HepG2 (cell line): Measurements from ENCODE around the gene SAP130. TPM values are rescaled to one million over a fixed set of nuclear protein-coding genes. Genes with fewer than 3 reads are reported as not detected.

ENCODE experiments used
- IKZF5 ChIP-seq: IDR thresholded peaks from 2 replicates; pipeline ENCODE4 v1.6.1; 2018; ENCODE audit warnings: missing genetic modification reagents, mild to moderate bottlenecking, missing compliant biosample characterization
- KMT2A ChIP-seq: sonication (generic); formaldehyde crosslinking; IDR thresholded peaks from 2 replicates; pipeline ENCODE4 v1.4.0; 2020; ENCODE audit warnings: missing genetic modification reagents
- MAZ ChIP-seq, 2 experiments: sonication (generic) in 1 of 2; formaldehyde crosslinking in 1 of 2; IDR thresholded peaks; 2 replicates each; pipeline versions ENCODE4 v1.5.0 to v1.6.1; 2012 to 2020; ENCODE audit warnings: low read depth in 2 of 2, mild to moderate bottlenecking in 2 of 2, borderline replicate concordance in 1 of 2, improper control_type of control experiment in 1 of 2, low read length in 1 of 2, missing genetic modification reagents in 1 of 2, moderate library complexity in 1 of 2
- MNT ChIP-seq: fragments of 450-650 bp; IDR thresholded peaks from 2 replicates; pipeline ENCODE4 v1.6.1; 2016
- NFE2 ChIP-seq: sonication (generic); formaldehyde crosslinking; IDR thresholded peaks from 2 replicates; pipeline ENCODE4 v1.4.0; 2020; ENCODE audit warnings: missing genetic modification reagents
- POLR2A ChIP-seq, 2 experiments: IDR thresholded peaks; 2 replicates each; pipeline ENCODE4 v1.6.1; 2011; ENCODE audit warnings: low read depth in 2 of 2, low read length in 2 of 2, mild to moderate bottlenecking in 1 of 2, moderate library complexity in 1 of 2; ENCODE audit not compliant: insufficient read depth in 1 of 2
- REXO4 ChIP-seq: sonication (generic); formaldehyde crosslinking; IDR thresholded peaks from 2 replicates; pipeline ENCODE4 v1.8.0; 2022; ENCODE audit warnings: missing genetic modification reagents, mild to moderate bottlenecking, borderline replicate concordance
- SIX4 ChIP-seq: sonication (generic); formaldehyde crosslinking; IDR thresholded peaks from 2 replicates; pipeline ENCODE4 v1.4.0; 2020; ENCODE audit warnings: missing genetic modification reagents
- SP2 ChIP-seq: sonication (generic); formaldehyde crosslinking; IDR thresholded peaks from 2 replicates; pipeline ENCODE4 v1.5.1; 2020; ENCODE audit warnings: mild to moderate bottlenecking, missing genetic modification reagents
- WIZ ChIP-seq: sonication (generic); formaldehyde crosslinking; IDR thresholded peaks from 2 replicates; pipeline ENCODE4 v1.5.1; 2020; ENCODE audit warnings: mild to moderate bottlenecking, missing genetic modification reagents
- ZNF234 ChIP-seq: sonication (generic); formaldehyde crosslinking; conservative IDR thresholded peaks from 2 replicates; pipeline ENCODE4 v1.5.1; 2020; ENCODE audit warnings: mild to moderate bottlenecking, missing genetic modification reagents
- ZNF383 ChIP-seq: sonication (generic); formaldehyde crosslinking; IDR thresholded peaks from 2 replicates; pipeline ENCODE4 v1.4.0; 2020; ENCODE audit warnings: missing genetic modification reagents, mild to moderate bottlenecking, borderline replicate concordance
- ZNF496 ChIP-seq: sonication (generic); formaldehyde crosslinking; IDR thresholded peaks from 2 replicates; pipeline ENCODE4 v1.8.1; 2023; ENCODE audit warnings: mild to moderate bottlenecking, moderate library complexity, missing genetic modification reagents; ENCODE audit not compliant: insufficient replicate concordance
- polyA plus RNA-seq, 8 experiments: library from polyadenylated mRNA; depleted of rRNA in 3 of 8; stranded (reverse) in 7 of 8; unstranded in 1 of 8; fragments of >200 nt; fragmentation: Illumina TruSeq in 4 of 8; extraction: Trizol in 4 of 8; gene quantifications; 2 replicates each; pipeline versions ENCODE4 v1.2.1 to v1.2.3, GENCODE V29; 2011 to 2016; ENCODE audit warnings: low read depth in 4 of 8, missing spikeins in 1 of 8, mixed read lengths in 1 of 8; ENCODE audit not compliant: insufficient read depth in 1 of 8
- total RNA-seq, 5 experiments: library from RNA; depleted of rRNA; stranded (reverse); fragments of >200 nt; fragmentation: Illumina TruSeq; extraction: Trizol; gene quantifications; 2 replicates each; pipeline ENCODE4 v1.2.3, GENCODE V29; 2016; ENCODE audit warnings: low read depth in 1 of 5
- TF ChIP-seq, protein P1 (sequence below): sonication (generic); formaldehyde crosslinking; IDR thresholded peaks from 2 replicates; pipeline ENCODE4 v1.4.0; 2020; ENCODE audit warnings: missing genetic modification reagents
- TF ChIP-seq, protein P2 (sequence below): sonication (generic); formaldehyde crosslinking; IDR thresholded peaks from 2 replicates; pipeline ENCODE4 v1.5.0; 2020; ENCODE audit warnings: missing genetic modification reagents

Gene SAP130
- total and polyA plus RNA-seq, 2 of the 13 experiments (the other 11 are each of a cell fraction or from before 2014, with no cell fraction given), result 11.1 to 18.6 TPM

DNA sequence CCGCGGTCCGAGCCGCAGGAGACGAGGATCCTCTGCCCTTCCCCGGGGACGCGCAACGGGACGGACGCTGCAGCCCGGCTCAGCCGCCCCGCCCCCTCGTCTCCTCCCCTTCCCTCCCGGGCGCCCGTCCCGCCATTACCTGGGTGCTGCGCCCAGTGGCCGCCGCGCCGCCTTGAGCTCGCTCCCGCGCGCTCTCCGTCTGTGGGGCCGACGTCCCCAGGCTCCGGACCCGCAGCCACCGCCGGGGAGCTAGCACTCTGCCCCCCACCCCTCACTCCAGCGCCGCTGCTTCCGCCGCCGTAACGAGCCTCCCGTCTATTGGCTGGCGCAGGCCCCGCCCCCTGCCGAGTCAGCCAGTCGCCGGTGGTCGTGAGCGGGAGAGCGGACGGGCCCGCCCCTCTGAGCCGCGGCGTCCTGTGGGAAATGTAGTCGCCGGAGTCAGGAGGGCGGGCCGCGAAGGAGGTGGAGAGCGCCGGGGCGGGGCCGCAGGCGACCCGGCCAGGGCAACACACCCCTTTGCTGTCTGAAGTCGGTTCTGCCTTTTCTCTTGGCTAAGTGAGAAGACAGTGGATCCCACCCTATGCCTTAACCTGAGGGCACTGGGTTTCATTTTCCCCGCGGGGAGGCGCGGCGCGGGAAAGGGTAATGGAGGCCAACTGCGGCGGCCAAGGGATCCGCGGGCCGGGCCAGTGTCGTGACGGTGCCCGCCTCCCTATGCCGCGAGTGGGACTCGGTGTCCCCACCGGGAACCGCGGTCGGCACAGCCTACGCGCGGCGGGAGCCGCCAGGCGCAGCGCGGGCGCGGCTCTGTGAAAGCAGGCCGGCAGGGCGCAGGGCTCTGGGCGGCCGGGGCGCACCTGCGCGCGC lies at the start of gene SAP130 (continued):
- TF ChIP-seq MNT (0 out of 2 replicates have a peak, but pooled peaks have one; percentile 5), SP2 (CRISPR knock-in tag) (peak; percentile 95), REXO4 (CRISPR knock-in tag) (no peak), SIX4 (no peak), ZNF383 (CRISPR knock-in tag) (no peak), KMT2A (peak; percentile 47; the same call in 1 of the 2 replicates), IKZF5 (CRISPR knock-in tag) (peak; percentile 78; the same call in 1 of the 2 replicates), WIZ (CRISPR knock-in tag) (no peak; the same call in none of the 2 replicates), MAZ (IDR thresholded peaks at IDR 0.05; ENCODE audit: borderline replicate concordance, low read depth, low read length) (peak; percentile 82; the same call in 1 of the 2 replicates), MAZ (CRISPR knock-in tag; IDR thresholded peaks at IDR 0.05; ENCODE audit: low read depth) (peak; percentile 74; the same call in 1 of the 2 replicates), ZNF234 (CRISPR knock-in tag) (0 out of 2 replicates have a peak, but pooled peaks have one; percentile 51), ZNF496 (CRISPR knock-in tag) (no peak), POLR2A (IDR thresholded peaks at IDR 0.05; ENCODE audit: insufficient read depth in 1 of 2, low read depth in 2 of 2, low read length in 2 of 2) (peak in 1 of 2 experiments; percentile 75; a peak in 3 of 4 replicates), NFE2 (CRISPR knock-in tag) (no peak)
- TF ChIP-seq, protein P1, sequence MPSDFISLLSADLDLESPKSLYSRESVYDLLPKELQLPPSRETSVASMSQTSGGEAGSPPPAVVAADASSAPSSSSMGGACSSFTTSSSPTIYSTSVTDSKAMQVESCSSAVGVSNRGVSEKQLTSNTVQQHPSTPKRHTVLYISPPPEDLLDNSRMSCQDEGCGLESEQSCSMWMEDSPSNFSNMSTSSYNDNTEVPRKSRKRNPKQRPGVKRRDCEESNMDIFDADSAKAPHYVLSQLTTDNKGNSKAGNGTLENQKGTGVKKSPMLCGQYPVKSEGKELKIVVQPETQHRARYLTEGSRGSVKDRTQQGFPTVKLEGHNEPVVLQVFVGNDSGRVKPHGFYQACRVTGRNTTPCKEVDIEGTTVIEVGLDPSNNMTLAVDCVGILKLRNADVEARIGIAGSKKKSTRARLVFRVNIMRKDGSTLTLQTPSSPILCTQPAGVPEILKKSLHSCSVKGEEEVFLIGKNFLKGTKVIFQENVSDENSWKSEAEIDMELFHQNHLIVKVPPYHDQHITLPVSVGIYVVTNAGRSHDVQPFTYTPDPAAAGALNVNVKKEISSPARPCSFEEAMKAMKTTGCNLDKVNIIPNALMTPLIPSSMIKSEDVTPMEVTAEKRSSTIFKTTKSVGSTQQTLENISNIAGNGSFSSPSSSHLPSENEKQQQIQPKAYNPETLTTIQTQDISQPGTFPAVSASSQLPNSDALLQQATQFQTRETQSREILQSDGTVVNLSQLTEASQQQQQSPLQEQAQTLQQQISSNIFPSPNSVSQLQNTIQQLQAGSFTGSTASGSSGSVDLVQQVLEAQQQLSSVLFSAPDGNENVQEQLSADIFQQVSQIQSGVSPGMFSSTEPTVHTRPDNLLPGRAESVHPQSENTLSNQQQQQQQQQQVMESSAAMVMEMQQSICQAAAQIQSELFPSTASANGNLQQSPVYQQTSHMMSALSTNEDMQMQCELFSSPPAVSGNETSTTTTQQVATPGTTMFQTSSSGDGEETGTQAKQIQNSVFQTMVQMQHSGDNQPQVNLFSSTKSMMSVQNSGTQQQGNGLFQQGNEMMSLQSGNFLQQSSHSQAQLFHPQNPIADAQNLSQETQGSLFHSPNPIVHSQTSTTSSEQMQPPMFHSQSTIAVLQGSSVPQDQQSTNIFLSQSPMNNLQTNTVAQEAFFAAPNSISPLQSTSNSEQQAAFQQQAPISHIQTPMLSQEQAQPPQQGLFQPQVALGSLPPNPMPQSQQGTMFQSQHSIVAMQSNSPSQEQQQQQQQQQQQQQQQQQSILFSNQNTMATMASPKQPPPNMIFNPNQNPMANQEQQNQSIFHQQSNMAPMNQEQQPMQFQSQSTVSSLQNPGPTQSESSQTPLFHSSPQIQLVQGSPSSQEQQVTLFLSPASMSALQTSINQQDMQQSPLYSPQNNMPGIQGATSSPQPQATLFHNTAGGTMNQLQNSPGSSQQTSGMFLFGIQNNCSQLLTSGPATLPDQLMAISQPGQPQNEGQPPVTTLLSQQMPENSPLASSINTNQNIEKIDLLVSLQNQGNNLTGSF (CRISPR knock-in tag), result peak; percentile 62; the same call in 1 of the 2 replicates
- TF ChIP-seq, protein P2, sequence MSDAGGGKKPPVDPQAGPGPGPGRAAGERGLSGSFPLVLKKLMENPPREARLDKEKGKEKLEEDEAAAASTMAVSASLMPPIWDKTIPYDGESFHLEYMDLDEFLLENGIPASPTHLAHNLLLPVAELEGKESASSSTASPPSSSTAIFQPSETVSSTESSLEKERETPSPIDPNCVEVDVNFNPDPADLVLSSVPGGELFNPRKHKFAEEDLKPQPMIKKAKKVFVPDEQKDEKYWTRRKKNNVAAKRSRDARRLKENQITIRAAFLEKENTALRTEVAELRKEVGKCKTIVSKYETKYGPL (CRISPR knock-in tag), result 0 out of 2 replicates have a peak, but pooled peaks have one; percentile 28
